HEK293 (cell line): ENCODE data around the gene ZNF576.
A peak's percentile ranks its signal among the peaks of the same experiment; 100 is the strongest.

ENCODE experiments used
- BCL11B ChIP-seq: fragments of 450-650 bp; formaldehyde crosslinking; IDR thresholded peaks from 2 replicates; pipeline ENCODE4 v1.5.1; 2016; ENCODE audit warnings: low read depth, missing biosample characterization, missing genetic modification characterization
- CTCF ChIP-seq: fragments of 450-650 bp; formaldehyde crosslinking; IDR thresholded peaks from 2 replicates; pipeline ENCODE4 v1.5.1; 2016; ENCODE audit warnings: missing biosample characterization, missing genetic modification characterization
- EGR2 ChIP-seq: fragments of 450-650 bp; formaldehyde crosslinking; IDR thresholded peaks from 2 replicates; pipeline ENCODE4 v1.5.1; 2016; ENCODE audit warnings: low read depth, missing biosample characterization, missing genetic modification characterization
- GLI2 ChIP-seq: fragments of 450-650 bp; formaldehyde crosslinking; IDR thresholded peaks from 2 replicates; pipeline ENCODE4; 2017; ENCODE audit warnings: missing biosample characterization, missing genetic modification characterization, low read depth, borderline replicate concordance
- GLIS2 ChIP-seq: fragments of 450-650 bp; formaldehyde crosslinking; IDR thresholded peaks from 2 replicates; pipeline ENCODE4 v1.5.1; 2016; ENCODE audit warnings: missing biosample characterization, missing genetic modification characterization
- HOXA7 ChIP-seq: sonication (generic); formaldehyde crosslinking; IDR thresholded peaks from 2 replicates; pipeline ENCODE4 v1.8.1; 2022; ENCODE audit warnings: missing genetic modification reagents, borderline replicate concordance
- OVOL3 ChIP-seq: fragments of 450-650 bp; formaldehyde crosslinking; IDR thresholded peaks from 2 replicates; pipeline ENCODE4 v1.5.1; 2016; ENCODE audit warnings: missing biosample characterization, missing genetic modification characterization
- PRDM10 ChIP-seq: fragments of 450-650 bp; formaldehyde crosslinking; IDR thresholded peaks from 2 replicates; pipeline ENCODE4 v1.5.1; 2016; ENCODE audit warnings: missing biosample characterization, missing genetic modification characterization
- PRDM4 ChIP-seq: fragments of 450-650 bp; formaldehyde crosslinking; IDR thresholded peaks from 2 replicates; pipeline ENCODE4 v1.5.1; 2017; ENCODE audit warnings: missing biosample characterization, missing genetic modification characterization
- SP7 ChIP-seq: fragments of 450-650 bp; formaldehyde crosslinking; IDR thresholded peaks from 2 replicates; pipeline ENCODE4 v1.5.1; 2016; ENCODE audit warnings: missing biosample characterization, missing genetic modification characterization
- TRIM28 ChIP-seq: IDR thresholded peaks from 2 replicates; pipeline ENCODE4 v1.6.1; 2011; ENCODE audit warnings: low read length, control low read depth, borderline replicate concordance
- ZNF184 ChIP-seq: fragments of 450-650 bp; IDR thresholded peaks from 2 replicates; pipeline ENCODE4 v1.5.1; 2018; ENCODE audit warnings: missing biosample characterization, mild to moderate bottlenecking, missing genetic modification characterization
- ZNF239 ChIP-seq: fragments of 450-650 bp; formaldehyde crosslinking; IDR thresholded peaks from 2 replicates; pipeline ENCODE4 v1.5.1; 2016; ENCODE audit warnings: missing biosample characterization, missing genetic modification characterization
- ZNF24 ChIP-seq: fragments of 450-650 bp; formaldehyde crosslinking; IDR thresholded peaks from 2 replicates; pipeline ENCODE4 v1.5.1; 2016; ENCODE audit warnings: missing biosample characterization, missing genetic modification characterization
- ZNF362 ChIP-seq: fragments of 450-650 bp; formaldehyde crosslinking; IDR thresholded peaks from 2 replicates; pipeline ENCODE4 v1.5.1; 2016; ENCODE audit warnings: missing biosample characterization, missing genetic modification characterization
- ZNF433 ChIP-seq: fragments of 450-650 bp; formaldehyde crosslinking; IDR thresholded peaks from 2 replicates; pipeline ENCODE4 v1.5.1; 2016; ENCODE audit warnings: missing biosample characterization, missing genetic modification characterization, low read depth
- ZNF513 ChIP-seq: fragments of 450-650 bp; IDR thresholded peaks from 2 replicates; pipeline ENCODE4 v1.5.1; 2018; ENCODE audit warnings: missing biosample characterization, missing genetic modification characterization
- ZNF549 ChIP-seq: fragments of 450-650 bp; IDR thresholded peaks from 2 replicates; pipeline ENCODE4 v1.5.1; 2018; ENCODE audit warnings: missing biosample characterization, missing genetic modification characterization, mild to moderate bottlenecking, inconsistent platforms, moderate library complexity
- ZNF629 ChIP-seq: fragments of 450-650 bp; formaldehyde crosslinking; IDR thresholded peaks from 2 replicates; pipeline ENCODE4 v1.5.1; 2017; ENCODE audit warnings: missing biosample characterization, missing genetic modification characterization
- ZNF704 ChIP-seq: fragments of 450-650 bp; formaldehyde crosslinking; IDR thresholded peaks from 2 replicates; pipeline ENCODE4 v1.5.1; 2016; ENCODE audit warnings: missing biosample characterization, missing genetic modification characterization
- ZNF777 ChIP-seq: fragments of 450-650 bp; formaldehyde crosslinking; IDR thresholded peaks from 2 replicates; pipeline ENCODE4 v1.5.1; 2017; ENCODE audit warnings: missing biosample characterization, missing genetic modification characterization, borderline replicate concordance
- ZXDB ChIP-seq: fragments of 450-650 bp; formaldehyde crosslinking; IDR thresholded peaks from 2 replicates; pipeline ENCODE4 v1.5.1; 2016; ENCODE audit warnings: missing biosample characterization, missing genetic modification characterization

Gene ZNF576

GRCh38 chr19:43605875-43606568 is 9.6 kb downstream of the ZNF576 start (continued):
- TF ChIP-seq TRIM28, result no peak
- TF ChIP-seq GLI2, result no peak
- TF ChIP-seq ZNF513 (tag by site-specific recombination), result no peak
- peak; percentile 90 for TF ChIP-seq ZNF362
- TF ChIP-seq ZNF777, result no peak
- TF ChIP-seq EGR2 (tag by site-specific recombination), result peak; percentile 67
- TF ChIP-seq ZXDB (tag by site-specific recombination), result 0 out of 2 replicates have a peak, but pooled peaks have one; percentile 17
- TF ChIP-seq OVOL3 (tag by site-specific recombination), result no peak
- no peak for TF ChIP-seq PRDM10 (tag by site-specific recombination)
- no peak for TF ChIP-seq ZNF704 (tag by site-specific recombination)
- no peak for TF ChIP-seq ZNF184 (tag by site-specific recombination)
- TF ChIP-seq HOXA7 (CRISPR knock-in tag), result no peak
- TF ChIP-seq ZNF629, result no peak
- no peak; the same call in 1 of the 2 replicates for TF ChIP-seq ZNF24 (tag by site-specific recombination)
- no peak for TF ChIP-seq GLIS2 (tag by site-specific recombination)
- no peak for TF ChIP-seq ZNF549 (tag by site-specific recombination)
- TF ChIP-seq BCL11B (tag by site-specific recombination), result no peak
- TF ChIP-seq PRDM4 (tag by site-specific recombination), result no peak
- no peak for TF ChIP-seq ZNF433 (tag by site-specific recombination)
- 0 out of 2 replicates have a peak, but pooled peaks have one; percentile 7 for TF ChIP-seq CTCF (tag by site-specific recombination)
- TF ChIP-seq ZNF239 (tag by site-specific recombination), result no peak
- peak; percentile 12; the same call in 1 of the 2 replicates for TF ChIP-seq SP7 (tag by site-specific recombination)
